NCI-H1694 (cell line): Measurements from ENCODE around the gene APC2.
A peak's percentile ranks its signal among the peaks of the same experiment; 100 is the strongest.
"Not testable (repeated sequence)": the region's sequence is repeated elsewhere in the genome, so short reads cannot be mapped to it uniquely, and the experiment has no call there.

ENCODE experiments used
- DNase-seq: peaks from one replicate; lab custom pipeline; 2025; lab: John Stamatoyannopoulos, UW

APC2 gene

DNA sequence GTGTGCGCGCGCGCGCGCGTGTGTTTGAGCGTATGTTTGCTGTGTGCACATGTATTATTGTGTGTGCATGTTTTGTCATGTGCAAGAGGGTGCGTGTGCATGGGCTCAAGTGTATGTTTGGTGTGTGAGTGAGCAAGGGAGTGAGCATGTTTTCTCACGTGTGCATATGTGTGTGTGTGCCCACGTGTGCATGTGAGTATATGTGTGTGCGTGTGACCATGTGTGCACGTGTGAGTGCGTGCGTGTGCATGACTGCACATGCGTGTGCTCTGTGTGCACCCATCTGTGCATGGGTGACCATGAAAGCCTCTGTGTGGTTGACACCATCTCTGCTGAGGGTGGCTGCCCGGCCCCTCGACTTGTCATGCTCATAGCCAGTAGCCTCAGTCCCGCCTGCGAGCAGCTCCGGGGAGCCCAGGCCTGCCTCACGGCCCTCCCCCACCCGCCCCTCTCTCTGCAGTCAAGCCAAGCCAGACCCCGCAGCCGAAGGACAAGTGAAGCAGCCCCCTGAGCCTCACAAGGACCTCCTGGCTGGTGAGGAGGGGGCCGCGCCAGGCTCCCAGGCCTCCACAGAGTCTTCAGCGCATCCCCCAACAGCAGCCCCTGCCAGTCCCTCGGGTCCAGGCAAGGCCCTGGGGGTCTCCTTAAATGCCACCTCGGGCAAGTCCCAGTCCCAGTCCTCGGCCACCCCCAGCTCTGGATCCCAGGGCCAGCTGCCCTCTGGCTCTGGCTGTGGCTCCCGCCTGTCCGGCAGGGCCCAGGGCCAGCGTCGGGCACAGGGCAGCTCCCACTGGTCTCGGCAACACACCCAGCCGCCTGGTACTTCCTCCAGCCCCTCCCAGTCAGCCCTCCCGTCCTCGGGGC, 47.0 kb downstream of the APC2 start:
- DNase-seq: no peak

DNA sequence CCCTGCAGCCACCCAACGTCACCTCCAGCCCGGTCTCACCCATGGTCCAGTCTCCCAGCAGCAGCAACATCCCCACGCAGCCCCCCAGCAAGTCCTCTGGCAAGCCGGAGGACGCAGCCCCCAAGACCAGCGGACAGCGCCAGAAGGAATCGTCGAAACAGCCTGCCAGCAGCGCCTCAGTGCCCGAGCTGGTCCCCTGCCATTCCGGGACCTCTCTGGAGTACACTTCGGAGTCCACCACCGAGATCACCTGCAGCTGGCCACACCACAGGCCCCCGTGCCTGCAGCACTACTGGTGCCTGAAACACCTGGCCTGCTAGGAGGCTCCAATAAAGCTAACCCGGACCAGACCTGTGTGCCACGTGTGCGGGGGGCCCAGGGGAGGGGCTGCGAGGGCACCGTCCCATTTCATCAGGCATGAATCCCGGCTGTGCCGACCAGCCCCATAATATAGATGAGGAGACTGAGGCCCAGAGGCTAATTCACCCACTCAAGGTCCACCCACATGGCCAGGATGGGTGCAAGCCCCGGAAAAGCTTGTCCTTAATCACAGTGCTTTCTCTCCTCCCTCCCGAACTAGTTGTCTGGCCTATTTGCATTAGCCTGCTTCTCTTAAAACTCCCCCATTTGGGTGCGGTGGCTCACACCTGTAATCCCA, 47.8 kb downstream of the APC2 start:
- no peak for DNase-seq

DNA sequence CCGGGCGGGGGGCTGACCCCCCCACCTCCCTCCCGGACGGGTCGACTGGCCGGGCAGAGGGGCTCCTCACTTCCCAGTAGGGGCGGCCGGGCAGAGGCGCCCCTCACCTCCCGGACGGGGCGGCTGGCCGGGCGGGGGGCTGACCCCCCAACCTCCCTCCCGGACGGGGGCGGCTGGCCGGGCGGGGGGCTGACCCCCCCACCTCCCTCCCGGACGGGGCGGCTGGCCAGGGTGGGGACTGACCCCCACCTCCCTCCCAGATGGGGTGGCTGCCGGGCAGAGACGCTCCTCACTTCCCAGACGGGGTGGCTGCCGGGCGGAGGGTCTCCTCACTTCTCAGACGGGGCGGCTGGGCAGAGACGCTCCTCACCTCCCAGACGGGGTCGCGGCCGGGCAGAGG, 49.3 kb downstream of the APC2 start:
- DNase-seq: not testable (repeated sequence)

DNA sequence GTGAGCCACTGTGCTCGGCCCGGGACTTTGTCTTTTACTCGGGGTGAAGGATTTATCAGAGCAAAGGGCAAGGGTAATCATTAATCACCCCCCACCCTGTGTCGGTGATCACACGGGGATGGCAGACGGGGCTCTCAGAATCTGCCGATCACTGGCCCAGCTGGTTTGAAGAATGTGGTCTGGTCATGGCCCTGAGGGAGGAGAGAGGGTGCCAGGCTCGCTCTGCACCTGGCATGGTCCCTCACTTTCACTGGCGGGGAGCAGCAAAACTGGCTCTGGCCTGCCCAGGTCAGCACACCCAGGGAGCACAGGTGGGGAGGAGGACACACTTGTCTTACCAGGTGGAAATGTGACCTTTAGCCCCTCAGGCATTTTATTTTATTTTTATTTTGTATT, 51.3 kb downstream of the APC2 start:
- DNase-seq: no peak

DNA sequence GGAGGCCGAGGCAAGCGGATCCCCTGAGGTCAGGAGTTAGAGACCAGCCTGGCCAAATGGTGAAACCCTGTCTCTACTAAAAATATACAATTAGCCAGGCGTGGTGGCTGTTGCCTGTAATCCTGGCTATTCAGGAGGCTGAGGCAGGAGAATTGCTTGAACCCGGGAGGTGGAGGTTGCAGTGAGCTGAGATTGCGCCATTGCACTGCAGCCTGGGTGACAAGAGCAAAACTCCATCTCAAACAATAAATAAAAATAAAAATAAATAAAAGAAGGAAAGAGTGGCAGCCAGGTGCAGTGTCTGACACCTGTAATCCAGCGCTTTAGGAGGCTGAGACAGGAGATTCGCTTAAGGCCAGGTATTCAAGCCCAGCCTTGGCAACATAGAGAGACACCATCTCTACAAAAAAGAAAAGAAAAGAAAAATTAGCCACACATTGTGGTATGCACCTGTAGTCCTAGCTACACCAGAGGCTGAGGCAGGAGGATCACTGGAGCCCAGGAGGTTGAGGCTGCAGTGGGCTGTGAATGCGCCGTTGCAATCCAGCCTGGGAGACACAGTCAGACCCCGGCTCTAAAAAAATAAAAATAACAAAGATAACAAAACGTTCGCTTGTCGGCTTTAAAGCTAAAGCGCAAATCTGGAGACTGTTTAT, 52.6 kb downstream of the APC2 start:
- DNase-seq: no peak

DNA sequence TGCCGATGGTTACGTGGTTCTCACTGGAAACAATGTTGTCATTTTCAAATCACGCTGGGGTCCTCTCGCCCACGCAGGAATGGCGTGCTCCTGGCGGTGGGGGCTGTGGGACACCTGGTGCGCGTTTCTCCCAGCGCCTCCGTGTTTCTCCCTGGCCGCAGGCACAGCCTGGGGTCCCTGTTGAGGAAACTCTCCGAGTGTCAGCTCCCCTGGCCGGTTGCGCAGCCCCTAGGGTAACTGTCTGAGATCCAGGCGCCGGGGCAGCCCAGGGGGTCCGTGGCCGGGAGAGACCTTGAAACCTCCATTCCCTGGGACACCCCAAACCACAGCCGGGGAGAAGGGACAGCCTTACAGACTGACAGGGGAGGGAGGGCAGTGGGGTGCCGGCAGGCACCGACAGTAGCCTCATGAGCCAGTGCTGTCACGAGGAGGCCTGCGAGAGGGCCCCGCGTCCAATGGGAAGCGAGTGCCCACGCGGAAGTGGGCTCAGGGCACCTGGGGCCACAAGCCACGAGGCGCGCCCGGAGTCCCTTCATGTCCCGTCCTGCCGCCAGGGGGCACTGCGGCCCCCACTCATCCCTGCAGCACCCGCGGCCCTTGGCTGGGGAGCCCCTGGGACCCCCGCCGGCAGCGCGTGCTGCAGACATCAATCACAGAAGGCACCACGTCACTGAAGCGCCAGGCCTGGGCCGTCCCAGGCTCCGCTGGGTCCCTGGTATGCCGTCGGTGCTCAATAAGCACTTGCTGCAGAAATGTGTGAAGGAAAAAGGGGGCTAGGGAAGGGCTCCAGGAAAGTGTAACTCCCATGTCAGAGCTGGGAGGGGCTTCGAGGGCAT, 53.4 kb downstream of the APC2 start:
- no peak for DNase-seq

DNA sequence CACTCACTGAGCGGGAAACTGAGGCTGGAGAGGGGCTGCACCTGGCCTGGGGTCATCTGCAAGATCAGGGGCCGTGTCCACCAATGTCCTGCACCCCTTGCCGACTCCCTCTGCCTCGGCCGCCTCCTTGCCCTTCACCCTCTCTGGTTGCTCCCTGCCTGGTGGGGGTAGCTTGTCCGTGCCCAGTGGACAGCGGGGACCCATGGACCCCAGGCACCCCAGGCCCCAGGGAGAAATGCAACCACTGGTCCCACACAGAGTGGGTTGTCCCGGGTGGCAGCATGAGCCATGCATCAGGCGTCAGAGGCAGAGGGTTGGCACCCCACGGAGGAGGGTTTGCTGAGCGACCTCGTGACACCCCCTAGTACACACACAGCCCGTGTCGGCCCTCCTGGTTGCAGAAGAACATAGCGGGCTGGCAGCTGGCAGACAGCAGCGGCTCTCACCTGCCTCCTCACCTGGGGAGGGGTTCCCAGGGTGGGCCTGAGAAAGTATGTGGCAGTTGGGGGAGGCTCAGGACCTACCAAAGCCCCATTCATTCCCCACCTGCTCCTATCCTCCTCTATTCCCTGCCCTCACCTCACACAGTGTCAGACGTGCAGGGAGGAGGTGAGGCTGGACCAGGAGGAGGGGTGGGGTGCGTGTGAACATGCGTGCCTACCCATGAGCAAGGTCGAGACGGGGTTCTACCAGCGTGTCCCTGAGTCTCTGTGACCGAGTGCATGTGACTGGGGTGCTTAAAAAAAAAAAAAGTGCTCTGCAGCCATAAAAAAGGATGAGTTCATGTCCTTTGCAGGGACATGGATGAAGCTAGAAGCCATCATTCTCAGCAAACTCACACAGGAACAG, 54.2 kb downstream of the APC2 start:
- DNase-seq: no peak

DNA sequence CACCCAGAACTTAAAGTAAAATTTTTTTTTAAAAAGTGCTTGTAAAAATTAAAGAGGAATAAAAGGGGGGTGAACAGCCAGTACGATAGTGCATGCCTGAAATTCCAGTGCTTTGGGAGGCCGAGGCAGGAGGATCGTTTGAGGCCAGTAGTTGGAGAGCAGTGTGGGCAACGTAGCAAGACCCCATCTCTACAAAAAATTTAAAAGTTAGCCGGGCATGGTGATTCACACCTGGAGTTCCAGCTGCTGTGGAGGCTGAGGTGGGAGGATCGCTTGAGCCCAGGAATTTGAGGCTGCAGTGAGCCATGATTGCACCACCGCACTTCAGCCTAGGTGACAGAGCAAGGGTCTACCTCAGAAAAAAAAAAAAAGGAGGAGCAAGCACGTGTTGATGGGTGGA, 55.1 kb downstream of the APC2 start:
- no peak for DNase-seq

DNA sequence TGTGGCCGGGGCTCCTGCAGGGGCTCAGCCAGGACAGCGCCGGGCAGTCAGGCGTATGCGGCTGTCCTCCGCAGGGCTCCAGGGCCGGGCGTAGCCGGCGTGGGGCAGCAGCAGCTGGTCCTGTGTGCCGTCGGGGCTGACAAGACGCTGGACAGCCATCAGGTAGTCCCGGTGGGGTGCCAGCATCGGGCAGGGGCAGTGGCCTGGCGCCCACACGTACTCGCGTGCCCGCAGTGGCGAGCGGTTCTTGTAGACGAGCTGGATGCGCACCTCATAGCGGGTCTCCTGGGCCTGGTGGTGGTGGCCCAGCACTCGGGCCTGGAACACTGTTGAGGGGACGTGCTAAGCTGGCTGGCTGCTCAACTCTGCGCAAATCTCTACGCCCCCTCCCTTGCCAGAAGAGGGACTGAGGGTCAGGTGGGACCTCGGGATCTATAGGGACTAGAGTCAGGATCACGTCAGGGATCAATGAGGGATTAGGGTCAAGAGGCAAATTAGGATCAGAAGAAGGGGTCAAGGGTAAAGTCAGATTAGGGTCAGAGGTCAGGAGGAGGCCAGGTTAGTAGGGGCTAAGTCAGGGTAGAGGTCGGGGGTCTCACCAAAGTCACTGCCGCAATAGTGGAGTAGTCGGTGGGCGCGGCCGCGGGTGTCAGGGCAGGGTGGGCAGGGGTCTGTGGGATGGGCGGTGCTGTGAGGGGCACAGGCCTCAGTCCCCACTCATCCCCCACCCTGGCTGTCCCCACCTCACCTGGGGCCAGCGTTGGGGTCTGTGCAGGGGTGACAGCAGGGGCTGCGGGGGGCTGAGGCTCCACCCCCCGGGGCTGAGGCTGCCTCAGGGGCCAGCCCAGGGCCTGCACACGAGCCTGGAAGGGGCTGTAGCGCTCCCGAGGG, 56.3 kb downstream of the APC2 start:
- DNase-seq: no peak

DNA sequence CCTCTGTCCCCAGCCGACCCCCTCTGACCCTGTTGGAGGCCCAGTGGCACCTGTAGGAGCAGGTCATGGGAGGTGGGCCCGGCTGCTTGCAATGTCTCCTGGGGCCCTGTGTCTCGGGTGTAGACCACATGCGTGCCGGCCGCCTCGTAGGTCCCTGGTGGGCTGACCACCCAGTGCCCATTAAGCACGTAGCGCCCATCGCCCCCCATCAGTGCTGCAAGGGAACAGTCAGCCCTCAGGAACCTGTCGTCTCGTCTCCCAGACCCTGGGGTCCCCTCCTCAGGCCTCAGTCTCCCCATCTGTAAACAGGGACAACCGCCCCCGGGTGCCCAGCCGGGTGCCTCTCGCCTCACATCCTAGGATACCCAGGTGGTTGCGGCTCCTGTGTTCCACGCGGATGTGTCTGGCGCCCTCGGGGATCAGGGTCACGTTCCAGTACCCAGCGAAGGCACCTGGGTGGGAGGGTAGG, 57.3 kb downstream of the APC2 start:
- DNase-seq: no peak

DNA sequence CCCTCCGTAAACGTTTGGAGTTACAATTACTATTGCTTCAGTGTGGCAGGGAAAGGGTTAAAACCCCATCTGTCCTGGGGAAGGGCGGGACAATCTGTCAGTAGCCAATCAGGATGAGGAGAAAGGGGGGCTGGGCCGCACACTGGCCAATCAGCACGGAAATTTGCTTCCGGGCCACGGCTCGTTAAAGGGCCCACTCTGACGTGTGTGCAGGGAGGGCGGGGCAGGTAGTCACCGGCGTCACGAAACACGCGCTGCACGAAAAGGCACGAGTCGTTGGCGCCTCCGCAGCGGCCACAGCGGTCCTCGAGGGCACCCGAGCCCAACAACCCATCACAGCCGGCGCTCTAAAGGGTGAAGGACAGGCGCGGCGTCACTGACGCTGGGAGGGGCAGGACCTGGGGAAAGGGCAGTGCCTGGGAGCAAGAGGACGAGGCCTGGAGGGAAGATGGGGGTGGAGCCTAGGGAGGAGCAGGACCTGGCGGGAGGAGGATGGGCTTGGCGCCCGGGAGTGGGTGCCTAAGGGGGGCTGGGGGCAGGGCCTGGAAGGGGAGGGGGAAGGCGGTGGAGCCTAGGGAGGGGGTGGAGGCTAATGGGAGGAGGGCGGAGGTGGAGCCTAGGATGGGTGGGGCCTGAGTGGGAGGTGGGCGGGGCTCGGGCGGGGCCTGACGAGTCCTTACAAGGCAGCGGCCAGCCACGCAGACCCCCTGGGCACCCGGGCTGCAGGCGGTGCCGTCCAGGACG, 58.0 kb downstream of the APC2 start:
- DNase-seq: peak; percentile 91

DNA sequence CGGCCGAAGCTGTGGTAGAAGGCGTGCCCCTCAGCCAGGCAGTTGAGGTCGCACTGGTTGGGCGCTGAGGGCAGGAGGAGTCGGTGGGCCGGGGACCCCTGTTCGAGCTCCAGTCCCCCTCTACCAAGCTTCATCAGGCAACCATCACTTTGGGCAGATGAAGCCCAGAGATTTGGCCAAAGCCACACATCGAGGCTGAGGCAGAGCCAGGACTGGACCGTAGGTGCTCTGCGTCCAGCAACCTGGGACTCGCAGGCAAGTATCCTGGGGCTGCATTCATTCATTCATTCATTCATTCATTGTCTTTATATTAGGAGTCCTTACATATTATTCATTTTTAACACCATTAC, 58.6 kb downstream of the APC2 start:
- DNase-seq: no peak

DNA sequence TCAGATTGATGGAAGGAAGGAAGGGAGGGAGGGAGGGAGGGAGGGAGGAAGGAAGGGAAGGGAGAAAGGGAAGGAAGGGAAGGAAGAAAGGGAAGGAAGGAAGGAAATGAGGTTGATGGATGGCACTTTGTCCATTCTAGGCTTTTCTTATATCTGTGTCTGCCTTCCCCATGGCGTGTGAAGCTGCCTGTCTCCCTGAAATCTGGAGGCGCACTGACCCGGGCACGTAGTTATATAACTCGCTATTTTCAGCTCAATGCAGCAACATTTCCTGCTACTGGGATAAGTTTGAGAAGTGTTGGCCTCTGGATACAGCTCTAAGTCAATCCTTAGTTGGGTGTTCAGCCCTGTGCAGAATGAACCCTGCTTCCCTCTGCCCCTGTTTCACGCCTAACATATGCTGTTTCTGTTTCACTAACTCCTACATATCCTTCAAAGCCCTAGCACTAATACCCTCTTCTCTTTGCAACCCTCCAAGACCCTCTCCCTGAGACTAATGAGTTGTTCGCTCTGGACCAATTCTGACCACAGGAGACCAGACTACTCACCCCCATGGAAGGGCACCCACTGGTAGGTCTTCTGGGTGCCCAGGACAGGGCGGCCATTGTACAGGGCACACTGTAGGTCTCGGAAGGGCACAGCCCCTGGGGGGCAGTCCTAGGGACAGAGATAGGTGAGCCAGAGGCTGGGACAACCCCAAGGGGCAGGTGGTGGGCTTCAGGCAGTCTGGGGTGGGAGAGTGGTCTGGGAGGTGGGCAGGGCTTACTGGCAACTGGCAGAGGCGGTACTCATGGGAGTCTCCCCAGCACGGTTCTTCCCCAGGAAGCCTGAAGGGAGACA, 59.9 kb downstream of the APC2 start:
- no peak for DNase-seq

DNA sequence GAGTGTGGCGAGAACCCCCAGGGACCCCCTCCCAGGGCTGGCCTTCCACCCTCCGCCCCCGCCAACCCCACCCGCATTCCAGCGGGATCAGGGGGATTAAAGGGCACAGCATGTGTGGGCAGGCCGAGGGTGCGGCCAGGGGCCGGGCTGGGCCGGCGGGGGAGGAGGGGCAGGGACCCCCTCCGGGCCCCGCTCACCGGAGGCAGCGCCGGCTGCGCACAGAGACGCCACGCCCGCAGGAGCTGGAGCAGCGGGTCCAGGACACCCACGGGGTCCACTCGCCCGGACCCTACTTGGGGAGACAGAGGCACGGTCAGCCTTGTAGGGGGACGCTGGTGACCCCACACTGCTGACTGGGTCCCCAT, 60.5 kb downstream of the APC2 start:
- no peak for DNase-seq

DNA sequence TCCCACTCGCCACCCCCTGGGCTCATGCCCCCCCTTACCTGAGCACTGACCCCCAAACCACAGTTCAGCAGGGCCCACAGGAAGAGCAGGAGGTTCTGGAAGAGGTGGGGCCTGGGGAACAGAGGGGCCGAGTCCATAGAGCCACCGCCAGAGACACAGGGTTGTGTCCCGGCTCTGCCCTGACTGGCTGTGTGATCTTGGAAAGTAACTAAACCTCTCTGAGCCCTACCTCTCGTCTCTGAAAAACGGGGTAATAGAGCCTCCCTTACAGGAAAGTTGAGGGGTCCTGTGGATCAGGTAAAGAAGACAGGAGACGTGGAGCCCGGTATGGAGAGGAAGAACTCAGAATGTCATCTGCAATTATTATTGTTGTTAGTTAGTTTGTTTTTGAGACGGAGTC, 60.9 kb downstream of the APC2 start:
- DNase-seq: no peak

DNA sequence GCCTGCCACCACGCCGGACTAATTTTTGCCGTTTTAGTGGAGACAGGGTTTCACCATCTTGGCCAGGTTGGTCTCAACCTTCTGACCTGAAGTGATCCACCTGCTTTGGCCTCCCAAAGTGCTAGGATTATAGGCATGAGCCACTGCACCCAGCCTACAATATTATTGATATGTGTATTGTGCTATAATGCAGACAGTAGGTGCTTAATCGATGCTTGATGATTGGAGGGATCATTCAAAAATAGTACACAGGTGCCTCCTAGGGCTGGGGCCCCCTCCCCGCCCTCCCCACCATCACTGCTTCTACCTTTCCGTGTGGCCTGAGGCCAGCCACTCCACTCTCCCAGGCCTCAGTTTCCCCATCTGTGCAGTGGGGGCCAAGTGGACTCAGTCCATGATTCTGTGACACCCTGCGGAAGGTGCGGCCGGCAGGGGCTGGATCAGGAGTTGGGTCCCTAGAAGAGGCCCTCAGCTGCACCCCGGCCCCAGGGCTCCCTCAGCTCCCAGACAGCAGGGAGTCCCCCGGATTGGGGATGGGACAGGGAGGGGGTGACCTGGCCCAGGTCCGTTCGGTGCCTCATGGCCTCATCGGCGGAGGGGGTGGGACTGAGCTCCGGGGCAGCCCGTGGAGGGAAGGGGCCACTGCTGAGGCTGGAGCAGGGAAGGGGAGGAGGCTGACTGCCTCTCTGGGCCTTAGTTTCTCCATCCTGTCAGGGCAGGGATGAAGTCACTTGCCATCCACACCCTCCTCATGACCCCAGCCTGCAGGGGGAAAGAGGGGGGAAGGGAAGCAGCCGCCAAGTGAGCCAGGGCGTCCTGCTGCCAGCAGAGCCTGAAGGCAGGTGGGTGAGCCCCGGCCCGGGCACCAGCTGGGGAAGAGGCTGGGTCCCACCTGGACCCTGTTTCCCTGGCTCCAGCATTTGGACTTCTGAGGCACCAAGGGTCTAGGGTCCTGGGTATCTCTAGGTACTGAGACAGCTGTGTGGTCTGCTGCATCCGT, 61.7 kb downstream of the APC2 start:
- no peak for DNase-seq
